ENCODE results near the gene LGALSL. TPM values are rescaled to one million over a fixed set of nuclear protein-coding genes. Genes with fewer than 3 reads are reported as not detected.

The LGALSL gene
- total RNA-seq, 2 donors from 2014 or later: 26.4 to 34.8 TPM

GRCh38 chr2:64470766-64471295 is 16.9 kb downstream of the LGALSL start:
- no peaks in the 10 kb centered on the region for H3K4me1 ChIP-seq
- H3K27me3 ChIP-seq: no peaks in the 10 kb centered on the region
- no peak for TF ChIP-seq CTCF (IDR thresholded peaks at IDR 0.05)
- no peak overlapping the region for H3K9ac ChIP-seq (ENCODE audit: low read depth in 2 of 2, low read length in 2 of 2)
- no peak overlapping the region for H3K4me3 ChIP-seq
- intact Hi-C loops (cut with DNase I): no loop called here
- DNase-seq: no peak
- H3K36me3 ChIP-seq: no peaks in the 10 kb centered on the region
- H3K27ac ChIP-seq: no peak overlapping the region
- H3K9me3 ChIP-seq: no peaks in the 10 kb centered on the region

GRCh38 chr2:64471600-64471999 is 17.6 kb downstream of the LGALSL start:
- DNase-seq: no peak
- no peak overlapping the region for H3K27ac ChIP-seq
- intact Hi-C loops (cut with DNase I): no loop called here

GRCh38 chr2:64472881-64473280 is 18.9 kb downstream of the LGALSL start:
- H3K9me3 ChIP-seq: no peaks in the 10 kb centered on the region
- H3K4me1 ChIP-seq: no peaks in the 10 kb centered on the region
- no peak overlapping the region for H3K27ac ChIP-seq
- H3K27me3 ChIP-seq: no peaks in the 10 kb centered on the region
- TF ChIP-seq CTCF (IDR thresholded peaks at IDR 0.05): no peak
- H3K9ac ChIP-seq (ENCODE audit: low read depth in 2 of 2, low read length in 2 of 2): no peak overlapping the region
- no peak for DNase-seq
- H3K36me3 ChIP-seq: no peaks in the 10 kb centered on the region
- intact Hi-C loops (cut with DNase I): no loop called here
- no peak overlapping the region for H3K4me3 ChIP-seq

More at GRCh38 chr2:64471600-64471999, 17.6 kb downstream of the LGALSL start:
- Histone ChIP-seq H3K4me3 (no peak overlapping the region), H3K27me3 (no peaks in the 10 kb centered on the region), H3K36me3 (no peaks in the 10 kb centered on the region), H3K9me3 (no peaks in the 10 kb centered on the region), H3K4me1 (no peaks in the 10 kb centered on the region), H3K9ac (ENCODE audit: low read depth in 2 of 2, low read length in 2 of 2) (no peak overlapping the region)
- TF ChIP-seq CTCF (IDR thresholded peaks at IDR 0.05): no peak

- no peak for DNase-seq
- Histone ChIP-seq H3K36me3 (no peaks in the 10 kb centered on the region), H3K4me3 (no peak overlapping the region), H3K9me3 (no peaks in the 10 kb centered on the region), H3K27ac (no peak overlapping the region), H3K9ac (ENCODE audit: low read depth in 2 of 2, low read length in 2 of 2) (no peak overlapping the region), H3K4me1 (no peaks in the 10 kb centered on the region), H3K27me3 (no peaks in the 10 kb centered on the region)
- no peak for TF ChIP-seq CTCF (IDR thresholded peaks at IDR 0.05)
- intact Hi-C loops (cut with DNase I): no loop called here
These were observed 20.2 kb downstream of the LGALSL start for GRCh38 chr2:64474121-64474571.

GRCh38 chr2:64474636-64475035 is 20.7 kb downstream of the LGALSL start:
- H3K9ac ChIP-seq (ENCODE audit: low read depth in 2 of 2, low read length in 2 of 2): no peak overlapping the region
- no peaks in the 10 kb centered on the region for H3K9me3 ChIP-seq
- DNase-seq: no peak
- no peak for TF ChIP-seq CTCF (IDR thresholded peaks at IDR 0.05)
- H3K4me1 ChIP-seq: no peaks in the 10 kb centered on the region
- H3K27ac ChIP-seq: no peak overlapping the region
- no peaks in the 10 kb centered on the region for H3K27me3 ChIP-seq
- intact Hi-C loops (cut with DNase I): no loop called here
- no peaks in the 10 kb centered on the region for H3K36me3 ChIP-seq
- H3K4me3 ChIP-seq: no peak overlapping the region

All from colonic mucosa (tissue), 4 donors.